Gastroesophageal sphincter (tissue), 4 donors: ENCODE measurements around the gene KIF1C. TPM values are rescaled to one million over a fixed set of nuclear protein-coding genes. Genes with fewer than 3 reads are reported as not detected.

Source experiments
- ATAC-seq: fragments of 150-250 bp; one replicate; pipeline ENCODE4 v1.9.1; 2016; ENCODE audit warnings: mild to moderate bottlenecking, moderate library complexity
- H3K27ac ChIP-seq, 4 donors: fragments of 200-600 bp; sonication (generic) in 3 of 4; 1 replicate in 3 of 4; 2 replicates in 1 of 4; pipeline ENCODE4 v1.5.1; 2016 to 2019
- H3K27me3 ChIP-seq: fragments of 200-600 bp; sonication (generic); one replicate; pipeline ENCODE4 v1.5.1; 2019
- H3K36me3 ChIP-seq, 2 donors: fragments of 200-600 bp; sonication (generic); one replicate each; pipeline ENCODE4 v1.5.1; 2019; ENCODE audit warnings: control low read depth in 1 of 2
- H3K4me1 ChIP-seq, 3 donors: fragments of 200-600 bp; sonication (generic); 1 replicate in 2 of 3; 2 replicates in 1 of 3; pipeline ENCODE4 v1.5.1; 2016 to 2019; ENCODE audit warnings: control low read depth in 2 of 3
- H3K4me3 ChIP-seq, 2 donors: fragments of 200-600 bp; sonication (generic); one replicate each; pipeline ENCODE4 v1.5.1; 2019; ENCODE audit warnings: mild to moderate bottlenecking in 1 of 2, moderate library complexity in 1 of 2
- H3K9me3 ChIP-seq, 3 donors: fragments of 200-600 bp; sonication (generic); one replicate each; pipeline ENCODE4 v1.5.1; 2017 to 2019; ENCODE audit warnings: control low read depth in 2 of 3
- CTCF ChIP-seq, 4 experiments: fragments of 200-600 bp in 2 of 4; fragments of 450-650 bp in 2 of 4; sonication (generic) in 1 of 4; IDR thresholded peaks; one replicate each; pipeline ENCODE4 v1.5.1; 2017 to 2019; ENCODE audit warnings: antibody characterized with exemption in 4 of 4, mild to moderate bottlenecking in 2 of 4, moderate library complexity in 2 of 4
- EP300 ChIP-seq: sonication (generic); formaldehyde crosslinking; IDR thresholded peaks from one replicate; pipeline ENCODE4 v1.6.1; 2017; ENCODE audit warnings: antibody characterized with exemption, mild to moderate bottlenecking
- POLR2A ChIP-seq, 2 donors: fragments of 450-650 bp; IDR thresholded peaks; one replicate each; pipeline ENCODE4 v1.6.1; 2017; ENCODE audit warnings: antibody characterized with exemption in 2 of 2, mild to moderate bottlenecking in 2 of 2, moderate library complexity in 1 of 2
- POLR2AphosphoS5 ChIP-seq: sonication (generic); formaldehyde crosslinking; IDR thresholded peaks from one replicate; pipeline ENCODE4 v1.6.1; 2017; ENCODE audit warnings: antibody characterized with exemption
- WGBS, 2 donors: methylation state at CpG; one replicate each; pipeline ENCODE4 v1.1.5; 2018; ENCODE audit warnings: low coverage in 1 of 2; 5-methylcytosine and 5-hydroxymethylcytosine counted together
- total RNA-seq, 4 donors: library from RNA; depleted of rRNA; stranded (reverse); fragments of >200 nt; gene quantifications; one replicate each; pipeline ENCODE4 v1.1.0, GENCODE V29; 2016

Gene KIF1C
- total RNA-seq, 4 donors from 2014 or later, result 147 to 302 (median 180) TPM

- TF ChIP-seq CTCF (IDR thresholded peaks at IDR 0.05), result no peak
- TF ChIP-seq POLR2AphosphoS5, result no peak
- TF ChIP-seq POLR2A (IDR thresholded peaks at IDR 0.05), result no peak
- no peak for TF ChIP-seq EP300
- H3K27me3 ChIP-seq, result no peaks in the 10 kb centered on the region
- peak overlapping the region in 3 of 4 donors; percentile 94 to 95 (median 95) for H3K27ac ChIP-seq
- H3K4me1 ChIP-seq, result peaks cover 3 to 45% (median 30%) of the 10 kb centered on the region in 3 donors
- peaks cover 0 to 26% of the 10 kb centered on the region in 2 donors for H3K36me3 ChIP-seq
- H3K9me3 ChIP-seq, result no peaks in the 10 kb centered on the region
- no peak overlapping the region for H3K4me3 ChIP-seq
- ATAC-seq, result no peak
- WGBS, 2 donors, result 94 to 97% methylated on average over 6 to 15 of the region's 15 CpGs
Measured at GRCh38 chr17:4965311-4965986, 32.3 kb upstream of the KIF1C start.

- H3K9me3 ChIP-seq, result no peaks in the 10 kb centered on the region
- peak overlapping the region; percentile 70 to 76 for H3K4me3 ChIP-seq
- peak; percentile 94 for ATAC-seq
- peaks cover 0 to 26% of the 10 kb centered on the region in 2 donors for H3K36me3 ChIP-seq
- H3K27me3 ChIP-seq, result no peaks in the 10 kb centered on the region
- peaks cover 3 to 58% (median 30%) of the 10 kb centered on the region in 3 donors for H3K4me1 ChIP-seq
- TF ChIP-seq POLR2AphosphoS5 (peak; percentile 22), CTCF (IDR thresholded peaks at IDR 0.05) (peak in 1 of 4 experiments; percentile 1), EP300 (no peak), POLR2A (IDR thresholded peaks at IDR 0.05) (peak; percentile 34 to 54)
- peak overlapping the region; percentile 88 to 95 (median 94) for H3K27ac ChIP-seq
- 0 to 3% methylated on average over 9 to 19 of the region's 42 CpGs for WGBS, 2 donors
Measured at GRCh38 chr17:4966844-4967538, 30.8 kb upstream of the KIF1C start.

GRCh38 chr17:4967539-4968485 is 29.9 kb upstream of the KIF1C start, which contains the start of gene SPAG7:
TSS of gene SPAG7 (minus strand) at chr17:4967817. CDS start at chr17:4967804, 13 bp downstream.
- H3K36me3 ChIP-seq, result peaks cover 0 to 34% of the 10 kb centered on the region in 2 donors
- peaks cover 3 to 66% (median 30%) of the 10 kb centered on the region in 3 donors for H3K4me1 ChIP-seq
- H3K27ac ChIP-seq, result peak within 1 kb of the TSS; percentile 88 to 95 (median 94)
- peak within 1 kb of the TSS; percentile 70 to 76 for H3K4me3 ChIP-seq
- peak; percentile 84 for ATAC-seq
- no peaks in the 10 kb centered on the region for H3K9me3 ChIP-seq
- WGBS, 2 donors, result 0 to 2% methylated on average over 26 to 36 of the region's 66 CpGs
- H3K27me3 ChIP-seq, result no peaks in the 10 kb centered on the region
- TF ChIP-seq POLR2AphosphoS5, result peak; percentile 83
- TF ChIP-seq CTCF (IDR thresholded peaks at IDR 0.05), result peak in 3 of 4 experiments; percentile 26 to 43 (median 41)
- TF ChIP-seq EP300, result no peak
- TF ChIP-seq POLR2A (IDR thresholded peaks at IDR 0.05), result peak; percentile 48 to 62

- H3K9me3 ChIP-seq, result no peaks in the 10 kb centered on the region
- TF ChIP-seq POLR2A (IDR thresholded peaks at IDR 0.05) (no peak), POLR2AphosphoS5 (no peak), EP300 (no peak), CTCF (IDR thresholded peaks at IDR 0.05) (no peak)
- 20 to 27% methylated on average over 7 to 19 of the region's 23 CpGs for WGBS, 2 donors
- ATAC-seq, result no peak
- peak overlapping the region; percentile 31 to 76 for H3K4me3 ChIP-seq
- no peaks in the 10 kb centered on the region for H3K27me3 ChIP-seq
- peaks cover 3 to 69% (median 30%) of the 10 kb centered on the region in 3 donors for H3K4me1 ChIP-seq
- peak overlapping the region; percentile 77 to 95 (median 94) for H3K27ac ChIP-seq
- peaks cover 0 to 38% of the 10 kb centered on the region in 2 donors for H3K36me3 ChIP-seq
Measured at GRCh38 chr17:4968486-4969046, 29.2 kb upstream of the KIF1C start.
